WTC11 (cell line): ENCODE data around the gene NSD1.

Experiments
- CTCF ChIP-seq: fragments of 200-600 bp; IDR thresholded peaks from 2 replicates; pipeline ENCODE4 v1.8.0; 2022; ENCODE audit warnings: antibody characterized with exemption
- ELF4 ChIP-seq: sonication (generic); formaldehyde crosslinking; IDR thresholded peaks from 2 replicates; pipeline ENCODE4 v1.8.1; 2022; ENCODE audit warnings: low read depth, mild to moderate bottlenecking, moderate library complexity, missing genetic modification reagents
- GABPB1 ChIP-seq: sonication (generic); formaldehyde crosslinking; IDR thresholded peaks from 2 replicates; pipeline ENCODE4 v1.8.1; 2023; ENCODE audit warnings: mild to moderate bottlenecking, missing genetic modification reagents
- ZNF317 ChIP-seq: sonication (generic); formaldehyde crosslinking; IDR thresholded peaks from 2 replicates; pipeline ENCODE4 v1.8.1; 2023; ENCODE audit warnings: low read depth, mild to moderate bottlenecking, moderate library complexity, missing genetic modification reagents, borderline replicate concordance

GRCh38 chr5:177089127-177089526, 44.4 kb upstream of the NSD1 start:
- TF ChIP-seq ELF4 (CRISPR knock-in tag) (no peak), GABPB1 (CRISPR knock-in tag) (no peak), ZNF317 (no peak), CTCF (no peak)
